ENCODE data around the gene MEPCE. TPM values are rescaled to one million over a fixed set of nuclear protein-coding genes. Genes with fewer than 3 reads are reported as not detected.

The MEPCE gene
- total RNA-seq, 4 donors from 2014 or later, result 27.9 to 34.2 (median 30.8) TPM

DNA sequence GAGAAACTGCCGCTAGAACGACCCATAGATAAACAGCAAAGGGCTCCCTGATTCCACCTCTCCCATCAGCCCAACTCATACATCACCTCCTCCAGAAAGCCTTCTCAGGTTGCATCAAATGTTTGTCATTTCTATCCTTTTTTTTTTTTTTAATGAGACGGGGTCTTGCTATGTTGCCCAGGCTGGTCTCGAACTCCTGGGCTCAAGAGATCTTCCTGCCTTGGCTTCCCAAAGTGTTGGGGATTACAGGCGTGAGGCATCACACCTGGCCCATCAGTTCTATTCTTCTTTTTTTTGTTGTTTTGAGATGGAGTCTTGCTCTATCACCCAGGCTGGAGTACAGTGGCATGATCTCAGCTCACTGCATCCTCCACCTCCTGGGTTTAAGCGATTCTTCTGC lies 27.4 kb downstream of the MEPCE start:
- H3K27ac ChIP-seq, result no peak overlapping the region
- H3K9me3 ChIP-seq, result no peaks in the 10 kb centered on the region
- no peak for ATAC-seq
- no peak overlapping the region for H3K4me3 ChIP-seq
- 91 to 100% methylated on average over 3 to 6 of the region's 6 CpGs for WGBS, 2 donors (ENCODE audit: low coverage in 1 of 2)
- no peaks in the 10 kb centered on the region for H3K27me3 ChIP-seq
- no peaks in the 10 kb centered on the region for H3K4me1 ChIP-seq
- peaks cover 0 to 28% of the 10 kb centered on the region in 2 donors for H3K36me3 ChIP-seq
- TF ChIP-seq, protein P1, sequence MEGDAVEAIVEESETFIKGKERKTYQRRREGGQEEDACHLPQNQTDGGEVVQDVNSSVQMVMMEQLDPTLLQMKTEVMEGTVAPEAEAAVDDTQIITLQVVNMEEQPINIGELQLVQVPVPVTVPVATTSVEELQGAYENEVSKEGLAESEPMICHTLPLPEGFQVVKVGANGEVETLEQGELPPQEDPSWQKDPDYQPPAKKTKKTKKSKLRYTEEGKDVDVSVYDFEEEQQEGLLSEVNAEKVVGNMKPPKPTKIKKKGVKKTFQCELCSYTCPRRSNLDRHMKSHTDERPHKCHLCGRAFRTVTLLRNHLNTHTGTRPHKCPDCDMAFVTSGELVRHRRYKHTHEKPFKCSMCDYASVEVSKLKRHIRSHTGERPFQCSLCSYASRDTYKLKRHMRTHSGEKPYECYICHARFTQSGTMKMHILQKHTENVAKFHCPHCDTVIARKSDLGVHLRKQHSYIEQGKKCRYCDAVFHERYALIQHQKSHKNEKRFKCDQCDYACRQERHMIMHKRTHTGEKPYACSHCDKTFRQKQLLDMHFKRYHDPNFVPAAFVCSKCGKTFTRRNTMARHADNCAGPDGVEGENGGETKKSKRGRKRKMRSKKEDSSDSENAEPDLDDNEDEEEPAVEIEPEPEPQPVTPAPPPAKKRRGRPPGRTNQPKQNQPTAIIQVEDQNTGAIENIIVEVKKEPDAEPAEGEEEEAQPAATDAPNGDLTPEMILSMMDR (IDR thresholded peaks at IDR 0.05), result no peak
- no peak for TF ChIP-seq POLR2AphosphoS5 (IDR thresholded peaks at IDR 0.05)
- TF ChIP-seq EP300 (IDR thresholded peaks at IDR 0.05), result no peak
- no peak for TF ChIP-seq POLR2A (IDR thresholded peaks at IDR 0.05)

DNA sequence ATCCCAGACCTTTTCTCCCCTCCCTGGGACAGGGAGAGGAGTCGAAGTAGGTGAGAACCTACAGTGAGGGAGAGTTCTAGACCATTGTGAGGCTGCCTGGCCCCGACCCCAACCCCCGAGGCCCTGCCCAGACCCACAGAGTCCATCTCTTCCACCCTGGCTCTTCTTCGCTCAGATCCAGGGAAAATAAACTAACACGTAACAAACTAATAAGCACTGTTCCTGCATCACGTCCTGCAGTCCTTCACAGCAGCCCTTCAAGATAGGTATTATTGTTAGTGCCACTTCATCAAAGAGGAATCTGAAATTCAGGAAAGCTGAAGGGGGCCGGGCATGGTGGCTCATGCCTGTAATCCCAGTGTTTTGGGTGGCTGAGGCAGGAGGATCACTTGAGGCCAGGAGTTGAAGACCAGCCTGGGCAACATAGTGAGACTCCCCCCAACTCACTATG lies 34.6 kb downstream of the MEPCE start, which contains the start of gene SPACDR:
TSS of gene SPACDR (minus strand) at position 51 of the 451 bp plus-strand sequence. CDS start 235 bp downstream, outside the sequence.
- ATAC-seq, result no peak
- WGBS, 2 donors (ENCODE audit: low coverage in 1 of 2), result 48 to 90% methylated on average over 2 to 4 of the region's 7 CpGs
- H3K4me3 ChIP-seq, result no peak within 1 kb of the TSS
- TF ChIP-seq, protein P1 (IDR thresholded peaks at IDR 0.05), result no peak
- no peak for TF ChIP-seq POLR2AphosphoS5 (IDR thresholded peaks at IDR 0.05)
- no peak for TF ChIP-seq POLR2A (IDR thresholded peaks at IDR 0.05)
- no peak for TF ChIP-seq EP300 (IDR thresholded peaks at IDR 0.05)
- no peaks in the 10 kb centered on the region for H3K27me3 ChIP-seq
- peaks cover 0 to 51% (median 13%) of the 10 kb centered on the region in 3 donors for H3K4me1 ChIP-seq
- H3K27ac ChIP-seq, result no peak within 1 kb of the TSS
- no peaks in the 10 kb centered on the region for H3K9me3 ChIP-seq
- peaks cover 0 to 56% of the 10 kb centered on the region in 2 donors for H3K36me3 ChIP-seq

DNA sequence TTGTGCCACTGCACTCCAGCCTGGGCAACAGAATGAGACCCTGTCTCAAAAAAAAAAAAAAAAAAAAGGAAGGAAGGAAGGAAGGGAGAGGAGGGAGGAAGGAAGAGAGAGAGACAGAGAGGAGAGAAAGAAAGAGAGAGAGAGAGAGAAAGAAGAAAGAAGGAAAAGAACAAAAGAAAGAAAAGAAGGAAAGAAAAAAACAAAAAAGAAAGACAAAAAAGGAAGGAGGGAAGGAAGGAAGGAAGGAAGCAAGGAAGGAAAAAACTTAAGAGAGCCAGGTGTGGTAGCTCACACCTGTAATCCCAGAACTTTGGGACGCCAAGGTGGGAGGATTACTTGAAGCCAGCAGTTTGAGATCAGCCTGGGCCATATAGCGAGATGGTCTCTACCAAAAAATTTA lies 35.2 kb downstream of the MEPCE start:
- no peak overlapping the region for H3K4me3 ChIP-seq
- H3K27me3 ChIP-seq, result no peaks in the 10 kb centered on the region
- H3K36me3 ChIP-seq, result peaks cover 0 to 55% of the 10 kb centered on the region in 2 donors
- WGBS, 2 donors (ENCODE audit: low coverage in 1 of 2), result 93% methylated on average over 2 of the region's 2 CpGs; no CpG with 5 or more reads in 1 of the 2 donors
- TF ChIP-seq POLR2A (IDR thresholded peaks at IDR 0.05) (no peak), EP300 (IDR thresholded peaks at IDR 0.05) (no peak), POLR2AphosphoS5 (IDR thresholded peaks at IDR 0.05) (no peak)
- TF ChIP-seq, protein P1 (IDR thresholded peaks at IDR 0.05), result no peak
- no peak overlapping the region for H3K27ac ChIP-seq
- ATAC-seq, result no peak
- H3K9me3 ChIP-seq, result no peaks in the 10 kb centered on the region
- peaks cover 3 to 57% (median 18%) of the 10 kb centered on the region in 3 donors for H3K4me1 ChIP-seq

DNA sequence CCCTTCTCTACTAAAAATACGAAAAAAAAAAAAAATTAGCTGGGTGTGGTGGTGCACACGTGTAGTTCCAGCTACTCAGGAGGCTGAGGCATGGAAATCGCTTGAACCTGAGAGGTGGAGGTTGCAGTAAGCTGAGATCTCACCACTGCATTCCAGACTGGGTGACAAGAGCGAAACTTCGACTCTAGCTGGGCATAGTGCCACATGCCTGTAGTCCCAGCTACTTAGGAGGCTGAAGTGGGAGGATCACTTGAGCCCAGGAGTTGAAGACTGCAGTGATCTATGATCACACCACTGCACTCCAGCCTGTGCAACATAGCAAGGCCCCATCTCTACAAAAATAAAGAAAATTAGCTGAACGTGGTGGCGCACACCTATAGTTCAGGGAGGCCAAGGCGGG lies 35.7 kb downstream of the MEPCE start:
- no peaks in the 10 kb centered on the region for H3K9me3 ChIP-seq
- H3K36me3 ChIP-seq, result peaks cover 0 to 56% of the 10 kb centered on the region in 2 donors
- no peaks in the 10 kb centered on the region for H3K27me3 ChIP-seq
- ATAC-seq, result no peak
- peak overlapping the region in 2 of 4 donors; percentile 64 to 75 for H3K27ac ChIP-seq
- WGBS, 2 donors (ENCODE audit: low coverage in 1 of 2), result 47 to 60% methylated on average over 2 to 5 of the region's 8 CpGs
- peaks cover 3 to 62% (median 19%) of the 10 kb centered on the region in 3 donors for H3K4me1 ChIP-seq
- TF ChIP-seq EP300 (IDR thresholded peaks at IDR 0.05) (no peak), POLR2A (IDR thresholded peaks at IDR 0.05) (no peak), POLR2AphosphoS5 (IDR thresholded peaks at IDR 0.05) (no peak)
- TF ChIP-seq, protein P1 (IDR thresholded peaks at IDR 0.05), result no peak
- no peak overlapping the region for H3K4me3 ChIP-seq

DNA sequence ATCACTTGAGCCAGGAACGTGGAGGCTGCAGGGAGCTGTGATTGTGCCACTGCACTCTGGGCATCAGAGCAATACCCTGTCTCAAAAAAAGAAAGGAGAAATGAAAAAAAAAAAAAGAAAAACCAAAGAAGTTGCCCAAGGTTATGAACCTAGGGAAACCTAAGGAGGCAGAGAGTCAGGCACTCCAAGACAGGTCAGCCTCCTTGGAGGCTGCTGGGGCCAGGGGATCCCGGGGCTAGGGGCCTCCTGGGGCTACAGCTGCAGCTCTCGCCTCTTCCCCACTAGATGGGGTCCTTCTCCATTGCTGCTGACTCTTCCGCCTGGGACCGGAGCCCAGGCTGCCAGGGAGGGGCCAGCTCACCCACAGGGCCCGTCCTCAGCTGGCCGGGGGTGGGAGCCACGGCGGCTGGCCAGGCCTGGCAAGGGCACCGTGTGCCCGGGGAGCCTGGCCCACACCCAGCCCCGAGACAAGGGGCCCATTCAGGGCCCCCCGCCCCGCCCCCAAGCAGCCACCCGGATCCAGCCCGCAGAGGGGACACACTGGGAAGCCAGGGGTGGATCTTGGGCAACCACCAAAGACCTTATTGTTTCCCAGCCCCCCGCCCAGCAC lies 36.2 kb downstream of the MEPCE start:
- H3K4me1 ChIP-seq, result peaks cover 3 to 63% (median 19%) of the 10 kb centered on the region in 3 donors
- 20 to 100% methylated on average over 1 to 3 of the region's 17 CpGs for WGBS, 2 donors (ENCODE audit: low coverage in 1 of 2)
- peak overlapping the region in 3 of 4 donors; percentile 44 to 75 (median 64) for H3K27ac ChIP-seq
- no peaks in the 10 kb centered on the region for H3K9me3 ChIP-seq
- peak overlapping the region in 1 of 2 donors; percentile 38 for H3K4me3 ChIP-seq
- ATAC-seq, result peak; percentile 85
- H3K36me3 ChIP-seq, result peaks cover 0 to 56% of the 10 kb centered on the region in 2 donors
- TF ChIP-seq, protein P1 (IDR thresholded peaks at IDR 0.05), result peak in 3 of 4 experiments; percentile 68 to 86 (median 71)
- TF ChIP-seq POLR2AphosphoS5 (IDR thresholded peaks at IDR 0.05) (peak; percentile 80), EP300 (IDR thresholded peaks at IDR 0.05) (no peak), POLR2A (IDR thresholded peaks at IDR 0.05) (no peak)
- H3K27me3 ChIP-seq, result no peaks in the 10 kb centered on the region

Data from gastroesophageal sphincter (tissue), 4 donors.